ENCODE results near the gene AKAP5. TPM values are rescaled to one million over a fixed set of nuclear protein-coding genes. Genes with fewer than 3 reads are reported as not detected.

AKAP5 gene
- 0.22 and 0.89 TPM in 2 replicates for total RNA-seq (2014; rRNA removed; shearing (Covaris generic))
- polyA plus RNA-seq (2016; fragmentation: Nextera tagmentation; extraction: Ambion mirVana): 0.08 and 0.19 TPM in 2 replicates

DNA sequence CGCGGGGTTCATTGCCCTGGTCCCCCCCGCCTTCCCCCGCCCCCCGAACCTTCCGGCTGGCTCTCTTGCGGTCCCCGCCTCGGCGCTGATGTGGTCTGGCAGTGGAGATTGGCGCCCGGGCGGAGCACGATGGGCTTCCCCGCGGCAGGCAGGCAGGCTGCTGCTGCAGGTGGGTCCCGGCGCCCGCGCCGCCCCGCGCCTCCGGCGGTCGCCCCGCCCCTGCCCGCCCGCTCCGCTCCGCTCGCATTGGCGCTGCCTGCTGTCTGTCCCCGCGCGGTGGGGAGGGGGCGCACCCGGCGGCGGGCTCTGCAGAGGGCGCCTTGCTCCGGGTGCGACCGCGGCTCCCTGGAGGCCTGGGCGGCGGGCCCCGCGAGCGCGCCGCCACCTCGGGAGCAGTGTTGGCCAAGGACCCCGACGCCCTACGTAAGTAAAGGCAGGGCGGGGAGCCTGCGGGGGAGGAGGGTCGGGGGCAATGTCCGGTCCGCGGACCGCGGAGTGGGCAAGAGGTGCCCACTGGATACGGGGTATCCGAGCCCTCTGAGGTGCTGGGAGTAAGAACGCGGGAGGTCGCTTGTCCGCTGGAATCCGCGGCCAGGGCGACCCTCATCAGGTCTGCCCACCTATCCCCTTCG is at the start of gene AKAP5:
Gene AKAP5, plus strand, starts transcription at position 309 of the 632 bp plus-strand sequence. CDS start 2,896 bp downstream, outside the sequence.
- DNase-seq: peak; percentile 48
- WGBS, 2 experiments (ENCODE audit: low coverage in 1 of 2, low lambda C conversion rate in 2 of 2, missing lambda C conversion rate in 2 of 2): 1 to 2% methylated on average over 53 to 54 of the region's 74 CpGs
- in situ Hi-C loops (cut with MboI): no loop called here

GRCh38 chr14:64416348-64416932 is 48.9 kb upstream of the AKAP5 start:
- H3K4me2 ChIP-seq (ENCODE audit: unreplicated experiment): no peak overlapping the region

More for the DNA sequence above, at the start of gene AKAP5:
- no peaks in the 10 kb centered on the region for H3K36me3 ChIP-seq (ENCODE audit: low read depth)
- H4K20me1 ChIP-seq (ENCODE audit: insufficient read depth): no peaks in the 10 kb centered on the region
- peak within 1 kb of the TSS; percentile 92 for H3K4me2 ChIP-seq (ENCODE audit: unreplicated experiment)
- no peaks in the 10 kb centered on the region for H3K4me1 ChIP-seq (ENCODE audit: insufficient read depth)
- peak within 1 kb of the TSS; percentile 79 for H3K4me3 ChIP-seq
- H3F3A ChIP-seq (ENCODE audit: insufficient read depth): peaks cover 20% of the 10 kb centered on the region; the same call in 1 of the 2 replicates
- peak within 1 kb of the TSS; percentile 49 for H3K9ac ChIP-seq
- TF ChIP-seq EZH2phosphoT487 (IDR thresholded peaks at IDR 0.05; ENCODE audit: insufficient read depth, low read depth) (no peak), EZH2 (IDR thresholded peaks at IDR 0.05; ENCODE audit: insufficient read depth, poor library complexity, severe bottlenecking) (no peak)
- no peaks in the 10 kb centered on the region for H3K27me3 ChIP-seq (replicated peaks; ENCODE audit: insufficient read depth)
- H3K79me2 ChIP-seq (ENCODE audit: insufficient read depth): no peaks in the 10 kb centered on the region
- H2AFZ ChIP-seq: peak within 1 kb of the TSS; percentile 79
- no peaks in the 10 kb centered on the region for H3K9me3 ChIP-seq (ENCODE audit: low read depth)
- no peaks in the 10 kb centered on the region for H3K9me2 ChIP-seq (ENCODE audit: insufficient read depth)
- H3K27ac ChIP-seq: no peak within 1 kb of the TSS

GRCh38 chr14:64417055-64417770 is 48.1 kb upstream of the AKAP5 start:
- peak; percentile 28 for DNase-seq
- H3K9me2 ChIP-seq (ENCODE audit: insufficient read depth): no peaks in the 10 kb centered on the region
- no peak overlapping the region for H3K9ac ChIP-seq
- H4K20me1 ChIP-seq (ENCODE audit: insufficient read depth): no peaks in the 10 kb centered on the region
- H3K36me3 ChIP-seq (ENCODE audit: low read depth): peaks cover 18% of the 10 kb centered on the region; the same call in 1 of the 2 replicates
- H3K27ac ChIP-seq: no peak overlapping the region
- no peaks in the 10 kb centered on the region; the same call in 1 of the 2 replicates for H3F3A ChIP-seq (ENCODE audit: insufficient read depth)
- TF ChIP-seq EZH2phosphoT487 (IDR thresholded peaks at IDR 0.05; ENCODE audit: insufficient read depth, low read depth) (no peak), EZH2 (IDR thresholded peaks at IDR 0.05; ENCODE audit: insufficient read depth, poor library complexity, severe bottlenecking) (no peak)
- H3K79me2 ChIP-seq (ENCODE audit: insufficient read depth): no peaks in the 10 kb centered on the region
- H3K4me3 ChIP-seq: no peak overlapping the region
- in situ Hi-C loops (cut with MboI): no loop called here
- H3K27me3 ChIP-seq (replicated peaks; ENCODE audit: insufficient read depth): no peaks in the 10 kb centered on the region
- no peak overlapping the region for H2AFZ ChIP-seq
- peaks cover 15% of the 10 kb centered on the region for H3K4me1 ChIP-seq (ENCODE audit: insufficient read depth)
- 80 to 87% methylated on average over 5 of the region's 5 CpGs for WGBS, 2 experiments (ENCODE audit: low coverage in 1 of 2, low lambda C conversion rate in 2 of 2, missing lambda C conversion rate in 2 of 2)
- no peaks in the 10 kb centered on the region for H3K9me3 ChIP-seq (ENCODE audit: low read depth)
- no peak overlapping the region for H3K4me2 ChIP-seq (ENCODE audit: unreplicated experiment)

More at GRCh38 chr14:64416348-64416932, 48.9 kb upstream of the AKAP5 start:
- Histone ChIP-seq H3K9me2 (ENCODE audit: insufficient read depth) (no peaks in the 10 kb centered on the region), H3K27me3 (replicated peaks; ENCODE audit: insufficient read depth) (no peaks in the 10 kb centered on the region), H3K9ac (no peak overlapping the region), H2AFZ (no peak overlapping the region), H3K4me3 (no peak overlapping the region), H3K9me3 (ENCODE audit: low read depth) (no peaks in the 10 kb centered on the region), H3K79me2 (ENCODE audit: insufficient read depth) (no peaks in the 10 kb centered on the region), H3F3A (ENCODE audit: insufficient read depth) (no peaks in the 10 kb centered on the region; the same call in 1 of the 2 replicates), H3K4me1 (ENCODE audit: insufficient read depth) (peaks cover 15% of the 10 kb centered on the region), H3K36me3 (ENCODE audit: low read depth) (peaks cover 15% of the 10 kb centered on the region; the same call in 1 of the 2 replicates), H4K20me1 (ENCODE audit: insufficient read depth) (no peaks in the 10 kb centered on the region), H3K27ac (no peak overlapping the region)
- 82 to 84% methylated on average over 3 of the region's 3 CpGs for WGBS, 2 experiments (ENCODE audit: low coverage in 1 of 2, low lambda C conversion rate in 2 of 2, missing lambda C conversion rate in 2 of 2)
- TF ChIP-seq EZH2phosphoT487 (IDR thresholded peaks at IDR 0.05; ENCODE audit: insufficient read depth, low read depth) (no peak), EZH2 (IDR thresholded peaks at IDR 0.05; ENCODE audit: insufficient read depth, poor library complexity, severe bottlenecking) (no peak)
- in situ Hi-C loops (cut with MboI): no loop called here
- no peak for DNase-seq

GRCh38 chr14:64417771-64418125 is 47.6 kb upstream of the AKAP5 start:
- no peaks in the 10 kb centered on the region for H3K27me3 ChIP-seq (replicated peaks; ENCODE audit: insufficient read depth)
- 93 to 95% methylated on average over 7 of the region's 7 CpGs for WGBS, 2 experiments (ENCODE audit: low coverage in 1 of 2, low lambda C conversion rate in 2 of 2, missing lambda C conversion rate in 2 of 2)
- H3K4me3 ChIP-seq: no peak overlapping the region
- H3K27ac ChIP-seq: no peak overlapping the region
- no peaks in the 10 kb centered on the region for H4K20me1 ChIP-seq (ENCODE audit: insufficient read depth)
- no peak for TF ChIP-seq EZH2phosphoT487 (IDR thresholded peaks at IDR 0.05; ENCODE audit: insufficient read depth, low read depth)
- no peak for TF ChIP-seq EZH2 (IDR thresholded peaks at IDR 0.05; ENCODE audit: insufficient read depth, poor library complexity, severe bottlenecking)
- H3K36me3 ChIP-seq (ENCODE audit: low read depth): peaks cover 20% of the 10 kb centered on the region; the same call in 1 of the 2 replicates
- H3K9me2 ChIP-seq (ENCODE audit: insufficient read depth): no peaks in the 10 kb centered on the region
- no peaks in the 10 kb centered on the region for H3K9me3 ChIP-seq (ENCODE audit: low read depth)
- no peak for DNase-seq
- no peak overlapping the region for H3K9ac ChIP-seq
- H3F3A ChIP-seq (ENCODE audit: insufficient read depth): no peaks in the 10 kb centered on the region; the same call in 1 of the 2 replicates
- no peak overlapping the region for H3K4me2 ChIP-seq (ENCODE audit: unreplicated experiment)
- H2AFZ ChIP-seq: no peak overlapping the region
- H3K4me1 ChIP-seq (ENCODE audit: insufficient read depth): peaks cover 15% of the 10 kb centered on the region
- in situ Hi-C loops (cut with MboI): no loop called here
- H3K79me2 ChIP-seq (ENCODE audit: insufficient read depth): no peaks in the 10 kb centered on the region
